ENCODE measurements around the gene PMM2.

Gene PMM2

DNA sequence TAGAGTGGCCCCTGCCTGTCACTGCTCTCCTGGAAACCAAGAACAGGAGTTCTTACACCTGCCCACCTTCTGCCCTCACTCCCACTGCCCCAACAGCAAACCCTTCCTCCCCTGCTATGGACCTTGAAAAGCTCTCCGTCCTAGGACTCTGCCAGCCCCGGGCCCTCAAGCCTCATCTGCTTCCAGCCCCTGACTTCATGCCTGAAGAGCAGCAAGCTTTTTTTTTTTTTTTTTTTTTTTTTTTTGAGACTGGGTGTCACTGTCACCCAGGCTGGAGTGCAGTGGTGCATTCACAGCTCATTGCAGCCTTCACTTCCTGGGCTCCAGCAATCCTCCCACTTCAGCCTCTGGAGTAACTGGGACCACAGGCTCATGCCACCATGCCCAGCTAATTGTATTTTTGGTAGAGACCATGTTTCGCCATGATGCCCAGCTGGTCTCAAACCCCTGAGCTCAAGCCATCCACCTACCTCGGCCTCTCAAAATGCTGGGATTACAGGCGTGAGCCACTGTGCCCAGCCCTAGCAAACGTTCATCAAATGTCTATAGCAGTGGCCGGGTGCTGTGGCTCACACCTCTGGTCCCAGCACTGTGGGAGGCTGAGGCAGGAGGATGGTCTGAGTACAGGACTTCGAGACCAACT, 54.2 kb downstream of the PMM2 start:
- DNase-seq (ENCODE audit: low spot score) = no peak

GRCh38 chr16:8852534-8852933, 54.9 kb downstream of the PMM2 start:
- DNase-seq (ENCODE audit: low spot score) = no peak

GRCh38 chr16:8853150-8853549, 55.5 kb downstream of the PMM2 start:
- DNase-seq (ENCODE audit: low spot score) = no peak

GRCh38 chr16:8853611-8854010, 56.0 kb downstream of the PMM2 start:
- no peak for DNase-seq (ENCODE audit: low spot score)

DNA sequence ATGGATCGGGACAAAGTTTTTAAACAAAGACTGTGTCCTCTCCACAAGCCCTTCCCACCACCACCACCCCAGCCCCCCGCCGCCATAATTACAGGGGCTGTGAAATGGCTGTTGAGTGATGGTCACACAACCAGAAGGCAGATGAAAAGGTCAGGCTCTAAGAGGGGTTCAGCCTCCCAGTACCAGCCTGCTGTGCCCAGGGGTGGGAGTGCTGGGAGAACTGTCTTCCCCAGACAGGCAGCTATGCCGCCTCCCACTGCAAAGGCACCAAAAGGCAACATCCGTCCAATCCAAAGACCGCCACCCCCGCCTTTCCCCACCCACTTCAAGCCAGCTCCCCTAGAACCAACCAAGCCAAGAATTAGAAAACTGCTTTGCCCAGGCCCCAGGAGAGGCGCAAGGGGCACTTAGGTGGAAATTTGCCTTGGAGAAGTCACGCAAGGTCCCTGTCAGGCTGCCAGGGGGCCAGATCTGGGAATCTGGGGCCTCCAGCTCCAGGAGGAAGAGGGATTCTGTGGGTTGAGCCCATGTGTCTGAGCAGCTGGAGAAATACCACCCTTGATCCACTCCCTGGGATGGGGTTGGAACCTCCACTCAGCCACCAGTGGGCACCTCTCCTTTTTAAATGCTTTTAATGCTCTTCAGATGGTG, 56.8 kb downstream of the PMM2 start:
- DNase-seq (ENCODE audit: low spot score) = no peak

DNA sequence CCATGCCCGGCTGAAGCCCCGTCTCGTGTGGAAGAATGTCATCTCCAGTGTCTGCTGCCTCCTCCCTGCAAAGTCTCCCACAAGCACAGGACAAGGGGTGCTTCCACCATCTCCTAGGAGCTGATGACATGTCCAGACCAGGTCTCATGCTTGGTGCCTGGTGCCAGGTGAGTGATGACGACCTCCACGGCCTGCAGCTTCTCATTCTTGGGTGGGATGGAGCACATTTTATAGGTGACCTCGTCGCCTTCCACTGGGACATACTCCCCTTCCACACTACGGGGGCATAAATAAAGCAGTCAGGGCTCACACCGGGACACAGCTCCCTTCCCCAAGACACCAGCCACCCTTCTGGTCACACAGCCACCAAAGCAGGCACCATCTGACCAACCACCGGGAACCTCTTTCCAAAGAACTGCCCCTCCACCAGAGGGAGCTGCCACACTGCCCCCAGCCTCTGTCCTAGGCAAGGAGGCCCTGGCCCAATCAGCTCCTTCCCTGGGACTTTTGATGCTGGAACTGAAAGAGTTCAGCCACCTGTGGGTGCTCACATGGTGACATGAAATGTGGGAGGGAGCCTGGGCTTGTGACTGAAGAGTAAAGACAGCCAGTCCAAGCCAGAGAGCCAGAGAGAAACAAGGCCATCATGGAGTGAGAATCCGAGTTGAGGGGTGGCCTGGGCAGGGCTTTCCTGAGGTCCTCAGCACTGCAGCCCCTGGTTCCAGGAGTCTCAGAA, 57.6 kb downstream of the PMM2 start:
- DNase-seq (ENCODE audit: low spot score) = no peak

DNA sequence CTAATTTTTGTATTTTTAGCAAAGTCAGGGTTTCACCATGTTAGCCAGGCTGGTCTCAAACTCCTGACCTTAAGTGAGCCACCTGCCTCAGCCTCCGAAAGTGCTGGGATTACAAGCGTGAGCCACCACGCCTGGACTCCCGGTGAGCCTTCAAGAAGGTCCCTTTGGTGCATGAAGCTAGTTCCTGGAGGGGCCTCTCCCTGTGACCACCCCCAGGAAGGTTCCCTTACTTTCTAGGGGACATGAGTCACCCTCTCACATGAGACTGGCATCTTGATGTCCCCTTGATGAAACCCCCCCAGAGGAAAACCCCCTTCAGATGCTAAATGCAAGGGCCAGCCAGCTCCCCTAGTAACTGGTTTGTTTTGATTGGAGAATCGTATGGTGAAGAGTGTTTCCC, 58.3 kb downstream of the PMM2 start:
- no peak for DNase-seq (ENCODE audit: low spot score)

DNA sequence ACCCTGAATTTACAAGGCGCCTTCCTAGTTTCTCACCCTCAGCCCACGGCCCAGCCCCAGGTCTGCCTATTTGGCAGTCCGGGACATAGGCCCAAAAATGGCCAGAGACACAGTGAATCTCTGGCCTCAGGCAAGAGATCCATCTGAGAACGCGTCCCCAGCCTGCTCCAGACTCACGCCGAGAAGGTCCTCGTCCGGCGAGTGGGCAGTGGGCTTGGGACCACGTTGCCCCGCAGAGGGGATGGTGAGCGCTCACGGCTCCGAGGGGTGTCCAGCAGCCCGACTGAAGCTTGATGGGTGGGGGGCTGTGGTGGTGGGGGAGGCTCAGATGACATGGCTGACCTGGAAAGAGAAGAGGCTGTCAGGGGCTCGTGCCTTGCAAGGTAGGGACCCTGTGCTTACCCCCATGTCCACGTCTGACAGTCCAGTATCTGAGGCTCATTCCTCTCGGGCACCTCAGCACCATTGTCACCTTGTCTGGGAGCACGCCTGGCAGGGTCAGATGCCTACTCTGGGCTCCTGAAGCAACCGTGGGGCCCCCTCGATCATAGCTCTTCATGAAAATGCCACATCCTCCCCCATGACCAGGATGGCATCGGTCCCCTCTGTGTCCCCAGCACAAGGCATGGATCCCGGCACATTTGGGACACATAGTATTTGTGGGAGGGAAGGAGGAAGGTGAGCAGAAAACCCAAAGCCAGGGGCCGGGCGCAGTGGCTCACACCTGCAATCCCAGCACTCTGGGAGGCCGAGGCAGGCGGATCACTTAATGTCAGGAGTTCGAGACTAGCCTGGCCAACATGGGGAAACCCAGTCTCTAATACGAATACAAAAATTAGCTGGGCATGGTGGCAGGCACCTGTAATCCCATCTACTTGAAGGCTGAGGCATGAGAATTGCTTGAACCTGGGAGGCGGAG, 61.6 kb downstream of the PMM2 start:
- no peak for DNase-seq (ENCODE audit: low spot score)

DNA sequence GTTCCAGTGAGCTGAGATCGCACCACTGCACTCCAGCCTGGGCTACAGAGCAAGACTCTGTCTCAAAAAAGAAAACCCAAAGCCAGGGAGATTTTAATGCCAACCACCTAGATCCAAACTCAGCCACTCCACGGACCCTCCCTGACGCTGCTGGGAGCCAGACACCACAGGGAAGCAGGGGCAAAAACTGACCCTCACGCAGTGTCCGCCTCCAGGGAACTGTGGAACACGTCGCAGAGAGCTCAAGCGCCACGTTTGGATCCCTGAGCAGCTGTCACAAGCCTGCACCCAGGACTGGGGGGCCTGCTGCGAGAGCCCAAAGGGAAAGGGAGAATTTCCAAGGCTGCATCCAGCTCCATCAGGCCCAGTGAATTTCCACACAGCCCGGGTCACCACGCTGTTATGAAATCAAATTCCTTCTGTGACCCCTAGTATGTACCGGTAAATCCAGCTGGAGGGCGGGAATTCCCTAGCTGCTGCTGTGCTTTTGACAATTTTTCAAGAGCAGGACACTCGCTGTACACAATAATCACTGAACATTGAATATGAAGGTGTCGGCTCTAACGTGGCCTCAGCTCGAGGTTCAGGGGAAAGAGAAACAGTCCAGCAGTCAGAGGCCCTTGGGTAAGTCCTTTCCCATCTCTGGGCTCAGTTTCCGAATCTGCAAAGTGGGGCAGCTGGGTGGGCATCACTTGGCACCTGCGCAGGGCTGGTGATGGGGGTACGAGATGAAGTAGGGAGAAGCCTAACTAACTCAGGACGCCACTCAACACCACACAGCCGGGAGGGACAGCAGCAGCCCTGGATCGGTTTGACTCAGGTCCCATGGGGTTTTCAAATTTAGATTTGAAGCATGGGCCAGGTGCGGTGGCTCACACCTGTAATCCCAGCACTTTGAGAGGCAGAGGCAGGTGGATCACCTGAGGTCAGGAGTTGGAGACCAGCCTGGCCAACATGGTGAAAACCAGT, 62.6 kb downstream of the PMM2 start:
- DNase-seq (ENCODE audit: low spot score) = no peak

DNA sequence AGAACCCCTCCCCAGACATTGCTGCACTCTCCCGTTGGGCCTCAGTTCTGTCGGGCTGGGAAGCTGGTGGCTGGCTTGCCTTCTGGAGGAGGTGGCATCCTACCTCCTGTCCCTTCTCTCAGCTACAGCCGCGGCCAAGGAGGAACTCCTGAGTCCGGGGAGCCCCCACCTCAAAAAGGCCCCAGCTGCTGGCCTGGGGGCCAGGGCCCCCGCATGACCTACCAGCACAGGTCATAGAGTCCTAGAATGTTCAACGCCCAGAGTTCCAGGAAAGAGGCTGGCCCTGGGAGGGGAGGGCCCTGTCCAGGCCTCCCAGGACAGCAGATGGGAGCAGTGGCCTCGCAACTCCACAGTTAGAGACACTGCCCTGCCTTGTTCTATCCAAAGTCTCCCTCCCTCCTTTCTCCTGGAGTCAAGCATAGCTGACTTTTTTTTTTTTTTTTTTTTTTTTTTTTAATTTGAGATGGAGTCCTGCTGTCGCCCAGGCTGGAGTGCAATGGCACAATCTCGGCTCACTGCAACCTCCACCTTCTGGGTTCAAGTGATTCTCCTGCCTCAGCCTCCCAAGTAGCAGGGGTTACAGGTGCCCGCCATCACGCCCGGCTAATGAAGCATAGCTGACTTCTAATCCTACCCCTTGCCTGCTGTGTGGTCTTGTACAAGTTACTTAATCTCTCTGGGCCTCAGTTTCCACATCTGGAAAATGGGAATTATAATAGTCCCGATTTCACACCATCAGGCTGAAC, 64.1 kb downstream of the PMM2 start:
- DNase-seq (ENCODE audit: low spot score) = no peak

DNA sequence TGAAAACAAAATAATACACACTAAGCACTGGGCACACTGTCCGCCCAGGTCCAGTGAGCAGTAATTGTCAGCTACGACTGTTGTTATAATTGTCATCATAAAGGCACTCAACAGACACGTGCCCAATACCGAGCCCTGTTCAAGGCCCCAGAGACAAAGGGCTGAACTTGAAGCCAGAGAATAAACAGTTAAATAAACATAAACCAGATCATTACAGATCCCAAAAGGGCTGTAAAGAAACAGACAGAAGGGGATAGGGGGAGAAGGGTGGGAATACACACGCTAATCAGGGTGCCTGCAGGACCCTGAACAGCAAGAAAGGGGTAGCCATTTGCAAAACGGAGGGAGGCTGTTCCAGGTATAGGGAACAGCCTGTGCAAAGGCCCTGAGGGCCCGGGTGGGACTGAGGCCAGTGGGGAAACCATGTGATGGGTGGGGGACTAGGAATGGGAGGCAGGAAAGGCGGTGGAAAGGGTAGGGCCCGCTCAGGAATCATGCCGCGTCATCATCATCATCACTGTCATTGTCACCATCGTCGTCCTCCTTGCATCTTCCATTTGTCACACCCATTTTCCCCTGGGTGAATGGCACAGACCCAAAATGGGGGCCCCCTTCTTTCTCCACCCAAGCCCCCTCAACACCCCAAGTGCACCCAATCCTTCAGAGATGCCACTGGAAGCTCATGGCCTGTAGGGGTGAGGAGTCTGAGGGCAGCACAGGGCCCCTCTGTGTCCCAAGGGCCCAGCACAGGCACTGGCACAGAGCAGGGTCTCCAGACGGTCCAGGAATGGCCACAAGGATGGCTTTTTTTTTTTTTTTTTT, 64.9 kb downstream of the PMM2 start:
- DNase-seq (ENCODE audit: low spot score) = no peak

DNA sequence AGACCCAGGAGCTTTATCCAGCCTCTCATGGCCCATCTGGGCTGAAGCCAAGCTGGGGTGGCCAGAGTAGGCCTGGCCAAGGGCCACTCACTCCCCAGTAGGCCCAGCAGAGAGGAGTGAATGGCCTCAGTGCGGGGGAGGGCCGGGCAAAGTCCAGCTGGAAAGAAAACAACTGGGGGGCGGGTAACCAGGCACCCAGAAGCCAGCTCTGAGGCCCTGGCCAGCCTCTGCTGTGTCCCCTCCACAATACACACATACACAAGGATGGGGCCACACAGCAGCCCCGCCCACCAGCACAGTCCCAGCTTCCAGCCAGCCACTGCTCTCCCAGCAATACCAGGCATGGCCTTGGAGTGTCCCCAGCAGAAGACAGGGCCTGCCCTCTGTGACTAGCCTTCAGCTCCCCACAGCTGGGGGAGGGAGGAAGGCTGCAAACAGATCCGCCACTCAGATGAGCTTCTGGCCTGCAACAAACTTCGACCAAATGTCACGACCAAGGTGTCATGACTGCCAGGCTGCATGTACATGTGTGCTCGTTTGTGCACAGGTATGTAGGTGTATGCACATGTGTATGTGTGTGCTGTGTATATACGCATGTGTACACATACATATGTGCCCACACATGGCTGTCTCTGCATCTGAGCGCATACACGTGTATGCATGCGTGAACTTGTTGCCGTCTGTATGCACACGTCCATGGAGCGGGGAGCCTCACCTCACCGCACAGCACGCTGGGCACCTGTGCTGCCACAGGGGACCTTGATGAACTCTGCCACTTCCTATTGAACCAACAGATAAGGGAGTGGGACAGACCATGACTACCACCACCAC, 66.2 kb downstream of the PMM2 start:
- peak; percentile 97 for DNase-seq (ENCODE audit: low spot score)

DNA sequence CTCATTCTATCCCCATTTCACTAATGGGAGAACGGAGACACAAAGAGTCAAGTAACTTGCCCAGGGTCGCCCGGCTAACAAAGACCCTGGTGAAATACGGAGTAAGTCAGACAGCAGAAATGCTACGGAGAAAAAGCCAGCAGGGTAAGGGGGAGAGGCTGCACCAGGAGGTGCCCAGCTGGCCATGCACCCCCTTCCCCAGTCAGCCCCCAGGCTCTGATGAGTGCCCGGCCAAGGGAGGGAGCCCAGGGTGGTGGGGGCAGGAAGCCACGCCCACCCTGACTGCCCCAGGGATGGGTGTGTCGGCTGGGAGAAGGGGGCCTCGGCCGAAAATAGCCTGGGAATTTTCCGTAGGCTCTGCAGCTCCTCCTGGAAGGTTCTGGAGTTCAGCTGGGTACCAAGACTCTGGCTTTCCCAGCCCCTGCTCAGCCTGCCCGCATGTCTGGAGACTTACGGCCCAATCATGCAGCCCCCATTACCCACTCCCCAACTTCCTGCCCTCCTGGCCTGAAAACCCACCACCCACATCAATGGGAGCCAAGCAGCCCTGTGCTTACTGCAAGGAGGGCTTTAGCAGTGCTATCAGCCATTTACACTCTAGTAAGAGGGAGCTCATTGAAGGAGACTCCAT, 67.0 kb downstream of the PMM2 start:
- no peak for DNase-seq (ENCODE audit: low spot score)

DNA sequence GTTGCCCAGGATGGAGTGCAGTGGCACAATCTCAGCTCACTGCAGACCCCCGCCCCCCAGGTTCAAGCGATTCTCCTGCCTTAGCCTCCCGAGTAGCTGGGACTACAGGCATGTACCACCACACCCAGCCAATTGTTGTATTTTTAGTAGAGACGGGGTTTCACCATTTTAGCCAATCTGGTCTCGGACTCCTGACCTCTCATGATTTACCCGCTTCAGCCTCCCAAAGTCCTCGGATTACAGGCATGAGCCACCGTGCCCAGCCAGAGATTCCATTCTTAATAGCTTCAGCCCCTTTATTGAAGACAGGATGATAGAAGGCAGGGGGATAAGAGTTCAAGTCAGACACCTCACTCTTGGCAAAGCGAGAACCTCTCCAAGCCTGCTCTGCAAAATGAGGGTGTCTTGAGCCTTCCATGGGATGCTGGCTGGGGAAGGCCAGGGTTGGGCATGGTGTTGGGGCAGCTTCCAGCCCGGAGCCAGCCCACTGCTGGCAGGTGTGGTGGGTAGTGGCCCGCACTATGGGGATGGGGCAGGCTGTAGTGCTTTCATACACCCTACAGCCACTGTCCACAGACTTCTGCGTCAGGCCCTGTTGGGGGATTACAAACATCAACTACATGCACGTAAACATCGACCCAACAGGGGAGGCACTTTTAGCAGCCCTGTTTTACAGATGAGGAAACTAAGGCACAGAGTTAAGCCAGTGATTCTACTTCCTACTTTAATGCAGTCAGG, 67.7 kb downstream of the PMM2 start:
- no peak for DNase-seq (ENCODE audit: low spot score)

DNA sequence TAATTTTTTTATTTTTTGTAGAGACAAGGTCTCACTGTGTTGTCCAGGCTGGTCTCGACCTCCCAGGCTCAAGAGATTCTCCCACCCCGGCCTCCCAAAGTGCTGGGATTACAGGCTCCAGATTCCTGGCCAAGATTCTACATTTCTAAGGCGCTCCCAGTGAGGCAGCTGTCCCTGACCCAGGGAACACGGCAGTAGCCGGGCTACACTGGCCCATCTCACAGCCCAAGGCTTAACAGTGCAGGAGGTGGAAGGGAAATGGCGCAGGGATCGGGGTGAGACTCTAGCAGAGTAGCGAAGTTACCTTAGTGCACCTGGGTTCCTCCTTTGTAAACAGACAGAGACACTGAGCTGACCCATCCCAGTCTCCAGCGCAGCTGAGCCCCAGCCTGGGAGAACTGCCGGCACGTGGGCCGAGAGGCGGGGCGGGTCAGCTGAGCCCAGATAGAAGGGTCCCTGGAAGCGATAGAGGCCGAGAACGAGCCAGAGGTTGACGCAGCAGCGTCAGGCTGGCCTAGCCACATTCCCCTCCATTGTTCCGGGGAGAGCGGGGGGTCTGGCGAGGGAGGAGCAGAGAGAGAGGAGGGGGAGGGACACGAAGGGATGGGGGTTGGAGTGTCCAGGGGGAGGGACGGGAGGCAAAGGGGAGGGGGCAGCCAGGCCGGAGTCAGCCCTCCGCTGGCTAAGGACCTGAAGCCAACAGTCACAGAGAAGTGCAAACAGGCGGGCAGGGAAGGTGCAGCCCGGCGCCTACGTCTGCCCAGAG, 68.7 kb downstream of the PMM2 start:
- peak; percentile 67 for DNase-seq (ENCODE audit: low spot score)

DNA sequence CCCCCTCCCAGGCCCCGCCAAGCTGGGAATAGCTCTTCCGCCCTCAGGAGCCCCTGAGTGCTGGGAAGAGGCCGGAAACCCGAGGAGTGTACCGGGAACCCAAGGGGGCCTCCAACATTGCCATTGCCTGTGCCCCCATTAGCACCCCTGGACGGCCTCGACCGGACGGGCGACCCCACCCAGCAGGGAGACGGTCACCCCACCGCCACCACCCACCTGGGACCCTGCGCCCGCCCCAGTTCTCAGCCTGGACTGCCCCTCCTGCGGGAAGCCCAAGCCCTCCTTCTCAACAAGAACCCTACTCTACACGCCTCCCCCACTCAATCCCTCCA, 69.2 kb downstream of the PMM2 start:
- DNase-seq (ENCODE audit: low spot score) = no peak

Measured in Ammon's horn (tissue), 1 donor.